ENCODE data around the gene HSPH1.
A peak's percentile ranks its signal among the peaks of the same experiment; 100 is the strongest.
"Not testable (repeated sequence)": the region's sequence is repeated elsewhere in the genome, so short reads cannot be mapped to it uniquely, and the experiment has no call there.

Gene HSPH1

DNA sequence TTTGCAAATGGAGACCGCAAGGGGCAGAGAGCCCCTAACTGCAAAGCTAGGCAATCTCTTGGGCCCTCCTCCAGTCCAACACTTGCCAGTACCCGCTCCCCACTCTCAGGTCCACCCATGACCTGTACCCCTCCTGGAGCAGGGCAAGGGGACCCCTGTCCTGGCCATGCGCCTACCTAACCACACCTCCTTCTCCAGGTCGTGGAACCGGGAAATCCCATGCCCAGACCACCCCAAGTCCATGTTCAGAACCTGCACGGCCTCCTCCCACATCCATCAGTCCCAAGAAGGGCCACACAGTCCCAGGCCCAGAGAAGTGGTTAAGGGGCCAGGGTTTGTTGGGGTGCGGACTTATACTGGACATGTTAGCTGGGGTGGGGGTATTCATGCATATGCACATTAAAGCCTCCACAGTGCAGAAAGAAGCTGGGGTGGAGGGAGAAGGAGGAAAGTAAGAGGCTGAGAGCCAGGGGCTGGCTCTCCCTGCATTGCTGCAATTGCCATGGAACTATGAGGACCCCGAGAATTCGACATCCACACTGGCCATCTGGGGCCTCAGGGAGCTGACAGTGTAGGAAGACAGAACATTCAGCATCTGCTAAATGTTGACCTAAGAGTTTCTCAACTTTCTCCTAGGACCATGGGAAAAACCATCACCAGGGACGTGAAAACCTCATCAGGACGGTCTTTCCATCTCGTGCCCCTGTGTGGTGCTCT is 39.0 kb downstream of the HSPH1 start:
- no peak for DNase-seq

DNA sequence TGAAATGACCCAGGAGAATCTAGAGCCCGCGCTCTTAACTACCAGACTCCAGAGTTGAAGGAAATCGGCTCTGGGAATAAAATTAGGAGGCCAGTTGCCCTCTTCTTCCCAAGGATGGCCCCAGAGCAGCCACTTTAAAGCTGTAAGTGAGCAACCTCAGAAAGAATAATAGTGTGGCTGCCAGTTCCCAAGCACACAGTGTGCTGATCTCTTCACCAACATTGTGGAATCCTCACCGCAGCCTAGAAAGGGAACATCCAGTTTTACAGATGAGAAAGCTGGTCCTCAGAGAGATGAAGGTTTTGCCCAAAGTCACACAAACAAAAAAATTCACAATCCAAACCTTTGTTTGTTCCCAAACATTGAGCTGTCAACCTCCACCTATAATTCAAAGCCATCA is 39.6 kb downstream of the HSPH1 start:
- no peak for DNase-seq

DNA sequence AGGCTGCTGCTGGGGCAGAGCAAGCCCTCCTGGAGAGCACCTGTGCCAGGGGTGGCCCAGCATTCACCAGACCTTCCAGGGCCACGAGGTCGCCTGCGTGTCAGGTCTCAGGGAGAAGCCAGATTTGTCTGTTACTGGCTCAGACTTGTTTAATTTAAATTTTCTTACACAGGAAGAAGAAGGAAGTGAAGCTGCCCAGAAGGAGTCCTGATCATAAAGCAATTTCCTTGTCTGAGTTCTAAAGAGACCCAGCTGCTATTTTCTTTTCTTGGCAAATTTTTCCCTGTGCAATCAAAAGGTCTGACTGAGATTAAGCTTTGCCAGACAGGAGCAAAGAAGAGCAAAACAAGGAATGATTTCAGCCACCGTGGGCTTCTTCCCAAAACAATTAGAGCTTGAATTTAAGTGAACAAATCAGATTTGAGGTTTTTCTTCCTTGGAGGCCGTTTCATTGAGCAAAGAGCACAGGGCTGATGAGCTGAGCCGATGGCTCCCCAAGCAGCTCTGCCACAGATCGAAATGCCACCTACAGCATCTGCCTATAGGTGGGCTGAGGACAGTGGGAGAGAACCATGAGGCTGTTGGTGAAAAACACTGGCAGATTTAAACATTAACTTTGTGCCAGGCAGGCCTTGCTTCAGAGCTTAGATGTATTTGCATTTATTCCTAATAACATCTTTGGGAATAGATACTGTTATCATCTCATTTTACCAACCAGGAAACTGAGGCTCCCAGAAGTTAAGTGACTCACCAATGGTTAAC is 40.1 kb downstream of the HSPH1 start:
- peak in 1 of 2 experiments; percentile 13 for DNase-seq

DNA sequence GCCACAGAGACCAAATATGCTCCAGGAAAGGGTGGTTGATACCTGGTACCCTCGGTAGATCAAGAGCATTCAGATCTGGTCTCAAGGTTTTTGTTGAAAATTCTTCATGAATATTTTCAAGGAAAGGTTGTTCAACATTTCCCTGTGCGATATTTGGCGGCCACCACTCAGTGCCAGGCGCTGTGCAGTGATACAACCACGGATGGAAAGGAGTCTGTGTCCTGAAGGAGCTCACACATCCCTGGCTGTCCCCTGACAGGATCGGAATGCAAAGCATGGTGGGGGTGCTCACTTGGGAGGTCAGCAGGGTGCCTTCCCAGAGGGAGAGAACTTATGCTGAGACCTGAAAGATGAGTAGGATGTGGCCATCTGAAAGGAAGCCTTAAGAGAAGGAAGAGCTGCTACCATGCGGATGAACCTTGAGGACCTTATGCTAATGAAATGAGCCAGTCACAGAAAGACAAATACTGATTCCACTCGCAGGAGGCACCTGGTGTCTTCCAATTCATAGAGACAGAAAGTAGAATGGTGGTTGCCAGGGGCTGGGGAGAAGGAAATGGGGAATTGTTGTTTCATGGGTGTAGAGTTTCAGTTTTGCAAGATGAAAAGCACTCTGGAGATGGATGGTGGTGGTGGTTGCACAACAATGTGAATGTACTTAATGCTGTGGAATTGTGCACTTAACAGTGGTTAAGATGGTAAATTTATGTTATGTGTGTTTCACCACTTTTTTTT is 41.6 kb downstream of the HSPH1 start:
- DNase-seq = no peak

DNA sequence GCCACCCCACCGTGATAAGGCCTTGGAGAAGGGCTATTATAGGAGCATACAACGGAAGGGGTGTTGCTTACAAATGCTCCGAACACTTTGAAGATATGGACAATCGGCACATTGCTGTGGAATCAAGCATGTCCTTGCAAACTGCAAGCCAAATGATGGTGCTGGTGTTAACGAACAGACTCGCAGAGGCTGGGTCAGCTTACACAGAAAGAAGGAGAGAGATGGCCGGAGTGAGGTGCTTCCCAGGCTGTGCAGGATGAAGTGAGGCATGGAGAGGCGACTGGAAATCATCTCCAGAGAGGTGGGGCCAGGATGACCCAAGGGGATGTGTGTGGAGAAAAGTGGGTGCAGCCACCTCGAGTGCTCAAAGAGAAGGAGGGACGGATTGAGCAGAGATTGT is 42.2 kb downstream of the HSPH1 start:
- no peak for DNase-seq

DNA sequence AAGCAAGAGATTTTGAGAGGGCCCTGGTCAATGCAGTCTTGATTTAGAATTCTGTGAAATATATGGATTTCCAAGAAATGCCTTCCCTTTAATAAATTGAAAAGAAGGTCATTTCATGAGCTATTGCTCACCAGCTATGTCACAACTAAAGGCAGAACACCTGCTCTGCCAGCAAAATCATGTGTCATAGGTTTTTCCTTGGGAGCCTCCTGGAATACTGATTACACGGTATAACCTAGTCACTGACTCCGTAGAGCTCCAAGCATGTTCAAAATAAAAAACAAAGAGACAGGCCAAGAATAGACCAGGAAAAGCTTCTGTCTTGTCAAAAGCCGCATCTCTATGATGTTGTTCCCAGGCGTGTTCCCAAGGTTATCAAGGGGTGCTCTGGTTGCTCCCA is 45.5 kb downstream of the HSPH1 start:
- DNase-seq = no peak

DNA sequence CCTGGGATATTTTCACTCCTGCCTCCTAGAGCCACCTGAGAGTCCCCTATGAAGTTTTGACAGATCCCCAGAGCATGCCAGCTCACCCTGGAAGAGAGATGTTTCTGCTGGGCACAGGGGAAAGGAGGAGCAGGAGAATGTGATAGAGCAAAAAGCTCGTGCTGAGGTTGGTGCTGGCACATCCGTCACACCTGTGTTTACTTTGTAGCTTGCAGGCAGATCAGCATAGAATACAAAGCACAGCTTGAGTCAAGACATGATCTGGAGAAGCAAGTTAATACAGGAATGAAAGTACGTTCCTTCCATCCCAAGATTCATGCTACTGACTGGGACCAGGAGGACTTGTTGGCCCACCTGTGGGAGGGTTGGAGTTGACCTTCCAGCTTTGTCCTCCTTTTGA is 46.1 kb downstream of the HSPH1 start:
- DNase-seq = no peak

DNA sequence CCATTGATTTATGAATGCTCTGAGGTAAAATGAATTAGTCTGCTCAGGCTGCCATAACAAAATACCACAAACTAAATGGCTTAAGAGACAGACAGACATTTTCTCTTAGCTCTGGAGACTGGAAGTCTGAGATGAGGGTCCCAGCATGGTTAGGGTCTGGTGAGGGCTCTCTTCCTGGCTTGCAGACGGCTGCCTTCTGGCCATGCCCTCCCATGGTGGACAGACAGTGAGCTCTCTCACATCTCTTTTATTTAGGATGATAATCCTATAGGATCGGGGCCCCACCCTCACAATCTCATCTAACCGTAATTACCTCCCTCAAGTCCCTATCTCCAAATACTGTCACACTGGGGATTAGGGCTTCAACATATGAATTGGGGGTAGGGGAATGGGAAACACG is 47.1 kb downstream of the HSPH1 start:
- DNase-seq = no peak

DNA sequence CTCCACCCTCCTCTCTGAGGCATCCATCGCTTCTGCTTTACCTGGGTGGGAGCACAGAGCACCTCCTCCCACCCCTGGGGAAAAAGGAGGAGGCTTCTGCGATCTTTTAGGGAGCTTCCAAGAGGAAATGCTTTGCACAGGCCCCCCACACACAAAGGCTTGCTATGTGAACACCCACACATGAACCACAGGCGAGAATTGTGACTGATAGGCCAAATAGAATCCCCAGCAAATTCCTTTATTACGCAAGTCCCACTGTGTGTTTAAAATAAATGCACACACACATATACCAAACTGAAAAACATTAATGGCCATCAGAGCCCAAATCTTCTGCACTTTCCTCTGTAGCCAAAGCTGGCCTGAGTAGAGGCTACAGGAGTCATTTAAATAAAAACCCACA is 50.6 kb downstream of the HSPH1 start:
- DNase-seq = no peak

DNA sequence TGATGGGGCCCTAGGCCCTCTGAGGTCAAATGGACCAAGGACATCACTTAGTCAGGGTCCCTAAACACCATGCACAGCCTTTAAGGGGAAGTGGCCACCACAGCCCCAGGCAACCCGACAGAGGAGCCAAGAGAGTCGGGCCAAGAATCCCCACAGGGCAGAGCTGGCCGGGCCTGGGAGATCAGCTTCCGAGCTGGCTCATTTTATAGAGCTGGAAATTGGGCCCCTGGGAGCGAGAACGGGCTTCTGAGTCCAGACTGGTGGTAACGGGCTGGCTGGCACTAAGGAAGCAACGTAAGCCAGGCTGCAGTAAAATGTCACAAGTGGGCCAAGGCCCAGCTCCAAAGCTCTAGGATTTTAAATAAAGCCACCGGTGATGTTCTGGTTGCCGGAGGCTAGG is 51.1 kb downstream of the HSPH1 start:
- no peak for DNase-seq

DNA sequence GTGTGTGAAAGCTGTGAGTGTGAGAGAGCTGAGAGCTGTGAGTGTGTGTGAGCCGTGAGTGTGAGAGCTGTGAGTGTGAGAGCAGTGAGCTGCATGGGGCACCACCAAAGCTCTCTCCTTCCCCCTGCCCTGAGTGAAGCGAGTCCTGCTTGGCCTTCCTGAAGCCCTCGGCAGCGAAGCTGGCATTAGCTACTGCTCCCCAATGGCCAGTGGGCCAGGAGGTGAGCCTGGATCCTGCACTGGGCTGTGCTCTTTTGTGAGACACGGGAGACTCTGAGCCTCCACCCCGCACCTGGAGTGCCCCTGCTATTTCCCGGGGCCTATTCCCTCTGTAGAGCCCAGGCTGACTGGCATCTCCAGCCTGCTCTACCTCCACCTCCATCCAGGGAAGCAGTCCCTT is 51.5 kb downstream of the HSPH1 start:
- no peak for DNase-seq

DNA sequence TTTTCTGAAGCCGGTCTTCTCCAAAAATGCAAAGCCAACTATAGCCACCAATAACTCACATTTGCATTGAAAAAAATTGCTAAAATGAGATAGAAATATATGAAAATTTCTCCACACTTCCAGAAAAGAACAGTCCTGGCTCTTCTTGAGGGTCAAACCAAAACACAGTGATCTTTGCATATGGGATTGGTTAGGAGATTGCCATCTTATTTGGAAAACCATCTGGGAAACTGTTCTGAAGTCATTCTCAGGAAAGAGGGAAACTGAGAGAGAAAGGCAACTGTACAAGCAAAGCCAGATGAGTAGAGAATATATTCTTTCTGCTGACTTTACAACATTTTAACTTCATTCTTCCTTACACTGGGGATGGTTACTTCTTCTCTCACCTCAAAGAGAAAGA is 54.6 kb downstream of the HSPH1 start:
- no peak for DNase-seq

DNA sequence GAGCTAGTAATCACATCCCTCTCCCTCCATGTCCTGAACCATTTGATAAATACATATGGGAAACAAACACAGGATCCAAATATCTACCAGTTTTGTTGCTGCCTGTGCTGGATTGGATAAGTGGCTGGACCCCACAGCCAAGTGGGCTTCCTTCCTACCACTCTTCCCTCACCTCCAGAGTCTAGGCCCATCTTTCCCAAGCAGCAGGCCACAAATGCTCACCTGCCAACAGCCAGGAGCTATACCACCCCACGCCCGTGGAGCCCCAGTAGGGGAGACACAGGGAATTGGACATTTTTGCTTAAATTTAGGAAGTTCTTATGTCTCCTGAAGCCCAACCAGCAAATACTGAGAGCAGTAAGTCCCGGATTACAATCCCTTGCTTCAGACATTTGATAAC is 55.8 kb downstream of the HSPH1 start:
- DNase-seq = no peak

DNA sequence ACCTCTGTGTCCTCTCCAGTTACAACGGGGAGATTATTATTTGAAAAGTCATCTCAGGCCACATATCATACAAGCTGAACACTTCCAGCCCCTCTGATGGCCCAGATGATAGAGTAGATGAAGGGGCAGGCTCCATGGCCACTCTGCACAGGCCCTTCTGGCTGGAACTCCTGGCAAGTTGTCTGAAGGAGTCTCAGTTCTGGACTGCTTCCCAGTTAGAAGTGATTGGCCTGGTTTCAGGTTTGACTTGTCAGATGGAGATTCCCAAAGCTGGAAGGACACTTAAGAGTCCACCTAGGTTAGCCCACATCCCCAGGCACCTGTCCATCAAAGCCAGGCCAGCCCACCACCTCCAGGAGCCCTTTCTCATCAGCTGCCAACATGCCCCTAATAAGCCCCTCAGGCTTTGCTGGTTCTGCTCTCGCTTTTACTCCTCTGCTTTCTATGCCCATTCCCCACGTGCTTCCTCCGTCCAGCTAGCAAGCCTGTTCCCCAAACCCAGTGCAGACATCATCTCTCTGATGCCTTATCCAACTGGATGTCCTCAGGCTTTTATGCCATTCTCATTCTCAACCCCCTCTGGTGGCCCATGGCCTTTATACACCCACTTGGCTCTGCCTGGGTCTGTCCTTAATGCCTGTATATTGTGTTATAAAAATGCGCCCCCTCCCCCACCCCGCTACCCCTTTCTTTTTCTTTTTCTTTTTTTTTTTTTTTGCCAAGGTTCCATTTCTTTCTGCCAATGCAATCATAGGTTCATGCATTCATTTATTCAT is 56.5 kb downstream of the HSPH1 start:
- no peak for DNase-seq

DNA sequence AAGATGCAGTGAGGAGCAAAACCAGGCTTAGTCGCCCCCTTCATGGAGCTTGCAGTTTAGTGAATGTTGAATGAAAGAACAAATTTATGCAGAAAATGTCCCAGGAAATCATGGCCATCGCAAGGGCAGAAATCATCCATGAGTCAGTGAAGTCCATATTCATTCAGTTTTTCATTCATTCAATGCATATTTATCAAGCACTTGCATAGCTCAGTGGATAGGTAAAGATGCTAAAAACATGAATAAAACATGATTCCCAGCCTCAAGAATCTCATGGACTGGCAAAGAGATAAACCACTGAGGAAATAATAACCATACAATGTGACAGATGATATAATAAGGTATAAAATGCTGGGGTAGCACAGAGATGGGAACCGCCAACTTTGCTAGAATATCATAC is 58.8 kb downstream of the HSPH1 start:
- no peak for DNase-seq

DNA sequence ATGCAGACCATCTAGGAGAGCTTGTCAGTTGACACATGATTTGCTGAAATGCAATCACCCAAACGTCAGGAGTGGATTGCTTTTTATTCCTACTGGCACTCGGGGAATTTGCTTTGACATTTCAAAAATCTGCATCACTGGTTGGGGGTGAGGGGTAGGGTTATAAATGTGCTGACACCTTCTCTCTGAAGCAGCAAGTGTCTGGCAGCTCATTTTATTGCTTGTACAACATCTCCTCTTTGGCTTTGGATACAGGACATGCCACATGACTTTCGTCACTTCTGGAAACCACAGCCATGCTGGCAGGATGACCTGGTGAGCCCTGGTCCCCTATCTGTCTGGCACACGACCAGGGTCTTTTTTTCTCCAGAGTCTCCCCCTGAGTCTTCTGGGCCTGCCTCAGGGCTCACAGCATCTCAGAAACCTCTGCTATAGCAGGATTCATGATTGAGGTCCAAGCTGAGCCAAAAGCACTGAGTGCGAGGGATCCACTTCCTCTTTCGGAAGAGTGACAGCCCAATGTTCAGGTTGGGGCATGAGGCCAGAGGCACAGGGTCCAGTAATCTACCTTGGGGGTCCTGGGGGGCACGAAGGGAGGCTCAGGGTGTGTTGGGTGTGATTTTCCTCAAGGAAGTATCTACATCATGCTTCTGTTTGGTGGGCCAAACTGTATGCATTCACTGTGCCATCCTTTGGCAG is 60.1 kb downstream of the HSPH1 start:
- DNase-seq = no peak

DNA sequence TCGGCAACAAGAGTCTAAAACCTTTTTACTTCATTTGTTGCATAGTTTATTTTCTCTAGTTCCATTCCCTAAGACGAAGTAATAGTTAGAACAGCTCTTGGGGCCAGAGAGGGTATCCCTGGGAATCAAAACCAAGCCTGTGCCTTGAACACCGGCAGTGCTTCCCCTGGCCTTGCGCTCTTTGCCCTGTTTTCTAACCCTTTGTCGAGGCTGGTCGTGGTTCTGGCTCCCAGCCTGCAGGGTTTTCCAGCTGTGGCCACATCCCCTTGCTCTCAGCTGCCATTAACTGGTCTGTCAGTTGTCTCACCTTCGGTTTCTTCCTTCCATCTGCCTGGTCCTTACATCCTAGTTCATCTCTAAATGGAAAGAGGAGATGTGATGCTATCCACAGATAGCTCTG is 61.0 kb downstream of the HSPH1 start:
- no peak for DNase-seq

DNA sequence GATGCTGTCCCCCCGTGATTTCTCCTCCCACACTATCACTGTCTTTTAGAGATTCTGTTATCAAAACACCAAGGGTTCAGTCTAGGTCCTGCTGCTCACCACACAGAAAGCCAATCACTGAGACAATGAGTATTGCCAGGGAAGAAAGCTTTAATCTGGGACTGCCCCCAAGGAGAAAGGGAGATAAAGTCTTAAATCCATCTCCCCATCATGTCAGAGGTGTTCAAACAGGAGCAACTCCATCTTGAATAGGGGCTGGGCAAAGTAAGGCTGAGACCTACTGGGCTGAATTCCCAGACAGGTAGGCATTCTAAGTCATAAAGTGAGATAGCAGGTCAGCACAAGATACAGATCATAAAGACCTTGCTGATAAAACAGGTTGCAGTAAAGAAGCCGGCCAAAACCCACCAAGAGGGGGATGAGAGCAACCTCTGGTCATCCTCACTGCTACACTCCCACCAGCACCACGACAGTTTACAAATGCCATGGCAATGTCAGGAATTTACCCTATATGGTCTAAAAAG is 63.7 kb downstream of the HSPH1 start:
- not testable (repeated sequence) for DNase-seq

DNA sequence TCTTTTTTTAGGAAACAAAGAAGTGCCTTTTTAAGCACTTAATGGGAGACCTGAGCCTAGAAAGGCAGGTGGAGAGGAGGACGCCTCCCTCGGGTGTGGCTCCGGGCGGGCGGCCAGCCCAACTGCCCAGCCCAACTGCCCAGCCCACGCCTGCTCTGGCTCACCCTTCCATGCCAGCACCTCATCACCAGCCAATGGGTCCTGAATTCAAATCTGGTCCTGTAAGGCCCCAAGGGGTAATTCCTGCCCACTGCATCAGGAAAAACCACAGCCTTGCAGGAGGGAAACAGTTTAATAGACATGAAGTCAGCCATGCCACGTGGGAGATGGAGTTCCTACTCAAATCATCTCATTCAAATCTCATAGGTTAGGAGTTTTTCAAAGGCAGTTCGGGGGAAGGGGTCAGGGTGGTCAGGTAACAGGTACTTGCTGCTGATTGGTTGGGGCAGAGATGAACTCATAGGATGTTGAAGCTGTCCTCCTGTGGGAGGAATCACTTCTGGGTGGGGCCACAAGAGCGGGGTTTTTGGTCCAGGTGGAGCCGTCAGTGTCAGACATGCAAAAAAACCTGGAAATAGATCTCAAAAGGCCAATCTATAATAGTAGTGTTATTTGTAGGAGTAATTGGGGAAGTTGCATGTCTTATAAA is 64.9 kb downstream of the HSPH1 start:
- DNase-seq = no peak

DNA sequence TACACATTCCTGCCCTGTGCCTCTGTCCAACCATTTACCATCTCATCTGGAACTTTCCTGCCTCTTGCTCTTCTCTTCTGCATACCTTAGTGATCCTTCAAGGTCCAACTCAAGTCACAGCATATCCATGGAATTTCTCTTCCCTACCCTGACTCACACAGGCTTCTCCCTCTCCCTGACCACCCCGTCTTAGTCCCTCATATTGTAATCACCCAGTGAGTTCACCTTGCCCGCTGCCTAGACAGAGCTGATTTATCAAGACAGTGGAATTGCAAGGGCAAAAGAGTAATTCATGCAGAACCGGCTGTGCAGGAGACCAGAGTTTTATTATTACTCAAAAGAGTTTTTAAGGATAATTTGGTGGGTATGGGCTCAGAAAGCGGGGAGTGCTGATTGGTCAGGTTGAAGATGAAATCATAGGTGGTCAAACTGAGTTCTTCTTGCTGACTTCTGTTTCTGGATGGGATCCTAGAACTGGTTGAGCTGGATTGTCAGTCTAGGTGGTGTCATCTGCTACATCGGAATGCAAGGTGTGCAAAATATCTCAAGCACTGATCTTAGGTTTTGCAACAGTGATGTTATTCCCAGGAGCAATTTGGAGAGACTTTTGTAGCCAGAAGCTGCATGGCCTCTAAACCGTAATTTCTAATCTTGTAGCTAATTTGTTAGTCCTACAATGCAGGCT is 67.2 kb downstream of the HSPH1 start:
- no peak for DNase-seq
